ENCODE data around the gene USP47. TPM values are rescaled to one million over a fixed set of nuclear protein-coding genes. Genes with fewer than 3 reads are reported as not detected.

The USP47 gene
- total RNA-seq, 2 experiments from 2014 or later = 42.2 to 44.1 TPM

DNA sequence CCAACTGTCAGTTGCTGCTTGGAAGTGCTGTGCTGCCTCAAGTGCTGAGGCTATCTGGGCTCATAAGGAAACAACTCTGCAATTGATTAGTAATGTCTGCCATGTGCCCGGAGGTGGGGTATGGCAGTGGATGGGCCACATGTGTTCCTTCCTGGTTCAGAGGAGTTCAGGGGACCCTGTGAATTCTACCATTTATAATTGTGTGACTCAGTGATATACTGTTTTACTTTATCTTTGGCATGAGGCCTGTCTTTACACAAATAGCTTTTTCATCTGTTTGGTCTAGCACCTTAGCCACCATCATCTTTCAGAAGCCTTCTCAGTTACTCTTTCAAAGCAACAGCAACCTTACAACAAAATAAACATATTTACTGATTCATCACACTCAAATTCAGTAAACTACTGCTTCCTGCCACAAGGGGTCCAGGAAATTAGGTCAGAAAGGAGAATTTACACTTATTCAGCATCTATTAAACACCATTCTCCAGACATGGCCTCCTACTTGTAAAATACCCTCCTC lies 145.8 kb downstream of the USP47 start:
- intact Hi-C loops (cut with micrococcal nuclease; ENCODE audit: unreplicated experiment) = no loop called here
- peak; percentile 5 for DNase-seq (ENCODE audit: low spot score)
- no TSS peak for BruUV-seq (replicated peaks)

DNA sequence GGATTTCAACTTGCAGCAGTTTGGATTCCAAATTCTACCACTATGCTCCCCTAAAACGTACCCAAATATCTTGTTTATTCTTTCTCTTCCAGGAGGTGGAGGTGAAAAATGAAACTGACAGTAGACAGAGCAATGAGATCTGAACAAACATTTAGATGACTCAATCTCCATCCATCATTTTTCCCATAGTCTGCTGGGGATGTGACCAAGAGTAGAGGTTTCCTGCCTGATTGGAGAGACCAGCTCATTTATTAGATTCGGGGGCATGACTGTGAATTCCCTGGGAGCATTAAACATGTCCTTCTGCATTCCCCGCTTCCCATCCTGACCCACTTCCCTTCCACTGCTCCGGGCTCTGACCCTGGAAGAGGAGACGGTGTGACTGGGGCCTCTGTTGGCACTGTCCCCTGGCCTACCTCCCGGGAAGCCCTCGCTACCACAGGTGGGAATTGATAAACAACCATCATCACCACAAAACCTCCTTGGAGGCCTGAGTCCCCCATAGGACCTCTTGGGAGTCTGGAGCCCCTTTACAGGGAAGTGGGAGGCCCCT lies 146.4 kb downstream of the USP47 start:
- intact Hi-C loops (cut with micrococcal nuclease; ENCODE audit: unreplicated experiment) = no loop called here
- BruUV-seq (replicated peaks) = no TSS peak
- POLR2A ChIA-PET = no interaction called here
- no peaks in the 10 kb centered on the region for H3K9me3 ChIP-seq (ENCODE audit: low read length)
- no peaks in the 10 kb centered on the region for H3K9me2 ChIP-seq (ENCODE audit: insufficient read depth, low read length)
- no peak for TF ChIP-seq EZH2phosphoT487 (IDR thresholded peaks at IDR 0.05; ENCODE audit: borderline replicate concordance, low read depth, low read length)
- TF ChIP-seq, protein P1, sequence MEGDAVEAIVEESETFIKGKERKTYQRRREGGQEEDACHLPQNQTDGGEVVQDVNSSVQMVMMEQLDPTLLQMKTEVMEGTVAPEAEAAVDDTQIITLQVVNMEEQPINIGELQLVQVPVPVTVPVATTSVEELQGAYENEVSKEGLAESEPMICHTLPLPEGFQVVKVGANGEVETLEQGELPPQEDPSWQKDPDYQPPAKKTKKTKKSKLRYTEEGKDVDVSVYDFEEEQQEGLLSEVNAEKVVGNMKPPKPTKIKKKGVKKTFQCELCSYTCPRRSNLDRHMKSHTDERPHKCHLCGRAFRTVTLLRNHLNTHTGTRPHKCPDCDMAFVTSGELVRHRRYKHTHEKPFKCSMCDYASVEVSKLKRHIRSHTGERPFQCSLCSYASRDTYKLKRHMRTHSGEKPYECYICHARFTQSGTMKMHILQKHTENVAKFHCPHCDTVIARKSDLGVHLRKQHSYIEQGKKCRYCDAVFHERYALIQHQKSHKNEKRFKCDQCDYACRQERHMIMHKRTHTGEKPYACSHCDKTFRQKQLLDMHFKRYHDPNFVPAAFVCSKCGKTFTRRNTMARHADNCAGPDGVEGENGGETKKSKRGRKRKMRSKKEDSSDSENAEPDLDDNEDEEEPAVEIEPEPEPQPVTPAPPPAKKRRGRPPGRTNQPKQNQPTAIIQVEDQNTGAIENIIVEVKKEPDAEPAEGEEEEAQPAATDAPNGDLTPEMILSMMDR (conservative IDR thresholded peaks at IDR 0.05; ENCODE audit: low read length) = no peak; the same call in 1 of the 2 replicates
- H3K4me1 ChIP-seq (ENCODE audit: insufficient read depth, low read length, poor library complexity, severe bottlenecking) = no peaks in the 10 kb centered on the region
- no peak overlapping the region for H3K27ac ChIP-seq (ENCODE audit: low read depth, low read length, poor library complexity, severe bottlenecking)
- H3K4me2 ChIP-seq (ENCODE audit: low read length) = no peak overlapping the region
- no peaks in the 10 kb centered on the region for H3K36me3 ChIP-seq (ENCODE audit: insufficient read depth, low read length)
- no peak for DNase-seq (ENCODE audit: low spot score)
- no peak overlapping the region for H3K4me3 ChIP-seq (ENCODE audit: low read depth, low read length, poor library complexity, severe bottlenecking)
- no peaks in the 10 kb centered on the region for H4K20me1 ChIP-seq (ENCODE audit: insufficient read depth, low read length)
- CTCF ChIA-PET (ENCODE audit: unreplicated experiment) = no interaction called here
- H2AFZ ChIP-seq (ENCODE audit: low read length) = peak overlapping the region; percentile 34; the same call in 1 of the 2 replicates
- H3K79me2 ChIP-seq (ENCODE audit: insufficient read depth, low read depth, low read length) = no peaks in the 10 kb centered on the region

More for the DNA sequence above, 145.8 kb downstream of the USP47 start:
- Histone ChIP-seq H3K4me1 (ENCODE audit: insufficient read depth, low read length, poor library complexity, severe bottlenecking) (no peaks in the 10 kb centered on the region), H2AFZ (ENCODE audit: low read length) (peak overlapping the region; percentile 34; the same call in 1 of the 2 replicates), H3K4me2 (ENCODE audit: low read length) (no peak overlapping the region), H3K27ac (ENCODE audit: low read depth, low read length, poor library complexity, severe bottlenecking) (no peak overlapping the region), H3K36me3 (ENCODE audit: insufficient read depth, low read length) (no peaks in the 10 kb centered on the region), H3K4me3 (ENCODE audit: low read depth, low read length, poor library complexity, severe bottlenecking) (no peak overlapping the region), H3K9me3 (ENCODE audit: low read length) (no peaks in the 10 kb centered on the region), H3K79me2 (ENCODE audit: insufficient read depth, low read depth, low read length) (no peaks in the 10 kb centered on the region), H3K9me2 (ENCODE audit: insufficient read depth, low read length) (no peaks in the 10 kb centered on the region), H4K20me1 (ENCODE audit: insufficient read depth, low read length) (no peaks in the 10 kb centered on the region)
- no peak for TF ChIP-seq EZH2phosphoT487 (IDR thresholded peaks at IDR 0.05; ENCODE audit: borderline replicate concordance, low read depth, low read length)
- TF ChIP-seq, protein P1 (conservative IDR thresholded peaks at IDR 0.05; ENCODE audit: low read length) = peak; percentile 61
- POLR2A ChIA-PET = no interaction called here
- CTCF ChIA-PET (ENCODE audit: unreplicated experiment) = no interaction called here

DNA sequence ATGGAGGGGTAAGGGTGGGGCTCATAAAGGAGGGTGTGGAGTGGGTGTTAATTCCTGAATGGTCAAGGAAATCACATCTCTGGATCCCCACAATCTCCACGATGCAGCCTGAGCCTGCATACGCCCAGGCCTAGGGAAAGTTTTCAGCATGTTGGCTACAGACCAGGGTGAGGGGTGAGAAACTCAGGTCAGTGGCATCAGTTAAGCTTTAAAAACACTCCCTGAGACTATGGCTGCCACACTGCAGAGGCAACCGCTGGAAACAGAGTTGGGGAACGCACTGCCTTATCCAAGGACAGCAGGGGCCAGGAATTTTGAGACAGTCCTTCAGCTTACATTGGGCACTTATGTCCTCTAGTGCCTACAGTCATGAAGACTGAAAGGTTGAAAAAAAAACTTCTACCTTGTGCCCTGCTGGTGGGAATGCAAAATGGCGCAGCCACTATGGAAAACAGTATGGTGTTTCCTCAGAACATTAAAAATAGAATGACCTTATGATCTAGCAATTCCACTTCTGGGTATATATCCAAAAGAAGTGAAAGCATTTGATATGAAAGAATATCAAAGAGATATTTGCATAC lies 147.0 kb downstream of the USP47 start:
- H3K27ac ChIP-seq (ENCODE audit: low read depth, low read length, poor library complexity, severe bottlenecking) = no peak overlapping the region
- POLR2A ChIA-PET = no interaction called here
- TF ChIP-seq EZH2phosphoT487 (IDR thresholded peaks at IDR 0.05; ENCODE audit: borderline replicate concordance, low read depth, low read length) = no peak
- TF ChIP-seq, protein P1 (conservative IDR thresholded peaks at IDR 0.05; ENCODE audit: low read length) = no peak
- CTCF ChIA-PET (ENCODE audit: unreplicated experiment) = no interaction called here
- H3K4me3 ChIP-seq (ENCODE audit: low read depth, low read length, poor library complexity, severe bottlenecking) = no peak overlapping the region
- no peak overlapping the region for H2AFZ ChIP-seq (ENCODE audit: low read length)
- H3K79me2 ChIP-seq (ENCODE audit: insufficient read depth, low read depth, low read length) = no peaks in the 10 kb centered on the region
- BruUV-seq (replicated peaks) = no TSS peak
- H3K36me3 ChIP-seq (ENCODE audit: insufficient read depth, low read length) = no peaks in the 10 kb centered on the region
- DNase-seq (ENCODE audit: low spot score) = no peak
- intact Hi-C loops (cut with micrococcal nuclease; ENCODE audit: unreplicated experiment) = no loop called here
- H4K20me1 ChIP-seq (ENCODE audit: insufficient read depth, low read length) = no peaks in the 10 kb centered on the region
- no peaks in the 10 kb centered on the region for H3K4me1 ChIP-seq (ENCODE audit: insufficient read depth, low read length, poor library complexity, severe bottlenecking)
- H3K9me3 ChIP-seq (ENCODE audit: low read length) = no peaks in the 10 kb centered on the region
- no peak overlapping the region for H3K4me2 ChIP-seq (ENCODE audit: low read length)
- no peaks in the 10 kb centered on the region for H3K9me2 ChIP-seq (ENCODE audit: insufficient read depth, low read length)
